ENCODE measurements around the gene MTERF4. TPM values are rescaled to one million over a fixed set of nuclear protein-coding genes. Genes with fewer than 3 reads are reported as not detected.

The MTERF4 gene
- total RNA-seq, 6 donors from 2014 or later, result 22.3 to 54.4 (median 25.4) TPM

DNA sequence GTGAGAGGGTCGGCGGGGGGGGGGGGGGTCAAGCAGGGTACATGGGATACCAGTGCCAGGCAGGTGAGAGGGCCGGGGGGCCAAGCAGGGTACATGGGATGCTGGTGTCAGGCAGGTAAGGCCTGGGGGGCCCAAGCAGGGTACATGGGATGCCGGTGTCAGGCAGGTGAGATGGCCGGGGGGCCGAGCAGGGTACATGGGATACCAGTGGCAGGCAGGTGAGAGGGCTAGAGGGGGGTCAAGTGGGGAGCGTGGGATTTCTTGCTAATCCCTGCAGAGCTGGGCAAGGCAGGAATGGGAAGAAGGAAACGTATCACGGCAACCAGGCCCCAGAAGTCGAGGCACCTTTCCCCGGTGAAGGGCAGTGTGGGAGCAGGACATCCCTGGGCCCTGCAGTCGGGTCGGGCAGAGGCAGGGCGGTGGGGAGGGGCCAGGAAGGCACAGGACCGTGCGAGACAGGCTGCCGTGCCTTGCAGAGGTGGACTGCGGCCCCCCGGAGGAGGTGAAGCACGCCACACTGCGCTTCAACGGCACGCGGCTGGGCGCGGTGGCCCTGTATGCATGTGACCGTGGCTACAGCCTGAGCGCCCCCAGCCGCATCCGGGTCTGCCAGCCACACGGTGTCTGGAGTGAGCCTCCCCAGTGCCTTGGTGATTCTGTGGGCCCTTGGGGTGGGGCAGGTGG is 49.3 kb downstream of the MTERF4 start:
- no peak overlapping the region for H3K27ac ChIP-seq
- no peaks in the 10 kb centered on the region for H3K4me1 ChIP-seq
- H3K9me3 ChIP-seq, result no peaks in the 10 kb centered on the region
- no peaks in the 10 kb centered on the region for H3K27me3 ChIP-seq
- H3K4me3 ChIP-seq, result no peak overlapping the region
- 89 to 94% methylated on average over 20 to 27 of the region's 31 CpGs for WGBS, 2 donors
- peaks cover 0 to 51% (median 35%) of the 10 kb centered on the region in 4 donors for H3K36me3 ChIP-seq
- peak; percentile 18 to 27 for ATAC-seq (ENCODE audit: low FRiP score in 2 of 2)
- no peak for TF ChIP-seq EP300 (IDR thresholded peaks at IDR 0.05)
- peak; percentile 20 to 81 for DNase-seq

DNA sequence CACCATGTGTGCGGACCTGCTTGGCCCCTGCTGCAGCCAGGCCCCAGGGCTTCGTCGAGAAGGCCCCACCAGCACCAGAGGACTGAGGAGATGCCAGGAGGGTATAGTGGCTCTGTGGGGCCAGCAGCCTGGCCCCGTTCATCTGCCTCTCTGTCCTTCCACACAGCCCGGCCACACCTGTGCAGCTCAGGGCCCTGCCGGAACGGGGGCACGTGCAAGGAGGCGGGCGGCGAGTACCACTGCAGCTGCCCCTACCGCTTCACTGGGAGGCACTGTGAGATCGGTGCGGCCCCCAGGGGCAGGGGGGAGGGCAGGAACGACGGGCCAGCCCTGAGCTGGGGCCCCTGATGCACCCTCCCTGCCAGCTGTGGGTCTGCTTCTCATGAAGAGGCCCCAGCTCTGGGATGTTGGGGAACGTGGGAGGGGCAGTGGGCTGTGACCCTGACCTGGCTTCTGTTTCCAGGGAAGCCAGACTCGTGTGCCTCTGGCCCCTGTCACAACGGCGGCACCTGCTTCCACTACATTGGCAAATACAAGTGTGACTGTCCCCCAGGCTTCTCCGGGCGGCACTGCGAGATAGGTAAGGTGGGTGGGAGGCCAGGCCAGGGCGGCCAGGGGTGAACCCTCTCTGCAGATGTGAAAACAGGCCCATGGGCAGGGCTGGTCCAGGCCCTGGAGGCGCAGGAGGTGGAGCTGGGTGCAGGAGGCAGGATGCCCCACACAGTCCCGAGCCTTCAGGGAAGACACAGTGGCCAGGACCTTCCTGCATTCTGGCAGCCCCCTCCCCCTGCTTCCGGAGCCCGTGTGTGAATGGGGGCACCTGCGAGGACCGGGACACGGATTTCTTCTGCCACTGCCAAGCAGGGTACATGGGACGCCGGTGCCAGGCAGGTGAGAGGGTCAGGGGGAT is 50.3 kb downstream of the MTERF4 start:
- TF ChIP-seq POLR2AphosphoS5 (IDR thresholded peaks at IDR 0.05), result no peak
- no peak for TF ChIP-seq POLR2A (IDR thresholded peaks at IDR 0.05)
- TF ChIP-seq, protein P1, sequence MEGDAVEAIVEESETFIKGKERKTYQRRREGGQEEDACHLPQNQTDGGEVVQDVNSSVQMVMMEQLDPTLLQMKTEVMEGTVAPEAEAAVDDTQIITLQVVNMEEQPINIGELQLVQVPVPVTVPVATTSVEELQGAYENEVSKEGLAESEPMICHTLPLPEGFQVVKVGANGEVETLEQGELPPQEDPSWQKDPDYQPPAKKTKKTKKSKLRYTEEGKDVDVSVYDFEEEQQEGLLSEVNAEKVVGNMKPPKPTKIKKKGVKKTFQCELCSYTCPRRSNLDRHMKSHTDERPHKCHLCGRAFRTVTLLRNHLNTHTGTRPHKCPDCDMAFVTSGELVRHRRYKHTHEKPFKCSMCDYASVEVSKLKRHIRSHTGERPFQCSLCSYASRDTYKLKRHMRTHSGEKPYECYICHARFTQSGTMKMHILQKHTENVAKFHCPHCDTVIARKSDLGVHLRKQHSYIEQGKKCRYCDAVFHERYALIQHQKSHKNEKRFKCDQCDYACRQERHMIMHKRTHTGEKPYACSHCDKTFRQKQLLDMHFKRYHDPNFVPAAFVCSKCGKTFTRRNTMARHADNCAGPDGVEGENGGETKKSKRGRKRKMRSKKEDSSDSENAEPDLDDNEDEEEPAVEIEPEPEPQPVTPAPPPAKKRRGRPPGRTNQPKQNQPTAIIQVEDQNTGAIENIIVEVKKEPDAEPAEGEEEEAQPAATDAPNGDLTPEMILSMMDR (IDR thresholded peaks at IDR 0.05), result no peak
- no peak for TF ChIP-seq EP300 (IDR thresholded peaks at IDR 0.05)
- Histone ChIP-seq H3K9me3 (no peaks in the 10 kb centered on the region), H3K4me3 (no peak overlapping the region), H3K27me3 (no peaks in the 10 kb centered on the region), H3K4me1 (no peaks in the 10 kb centered on the region), H3K36me3 (peaks cover 0 to 51% (median 35%) of the 10 kb centered on the region in 4 donors), H3K27ac (no peak overlapping the region)
- 95 to 96% methylated on average over 12 to 31 of the region's 33 CpGs for WGBS, 2 donors
- no peak for ATAC-seq (ENCODE audit: low FRiP score in 2 of 2)
- DNase-seq, result peak; percentile 14 to 67

DNA sequence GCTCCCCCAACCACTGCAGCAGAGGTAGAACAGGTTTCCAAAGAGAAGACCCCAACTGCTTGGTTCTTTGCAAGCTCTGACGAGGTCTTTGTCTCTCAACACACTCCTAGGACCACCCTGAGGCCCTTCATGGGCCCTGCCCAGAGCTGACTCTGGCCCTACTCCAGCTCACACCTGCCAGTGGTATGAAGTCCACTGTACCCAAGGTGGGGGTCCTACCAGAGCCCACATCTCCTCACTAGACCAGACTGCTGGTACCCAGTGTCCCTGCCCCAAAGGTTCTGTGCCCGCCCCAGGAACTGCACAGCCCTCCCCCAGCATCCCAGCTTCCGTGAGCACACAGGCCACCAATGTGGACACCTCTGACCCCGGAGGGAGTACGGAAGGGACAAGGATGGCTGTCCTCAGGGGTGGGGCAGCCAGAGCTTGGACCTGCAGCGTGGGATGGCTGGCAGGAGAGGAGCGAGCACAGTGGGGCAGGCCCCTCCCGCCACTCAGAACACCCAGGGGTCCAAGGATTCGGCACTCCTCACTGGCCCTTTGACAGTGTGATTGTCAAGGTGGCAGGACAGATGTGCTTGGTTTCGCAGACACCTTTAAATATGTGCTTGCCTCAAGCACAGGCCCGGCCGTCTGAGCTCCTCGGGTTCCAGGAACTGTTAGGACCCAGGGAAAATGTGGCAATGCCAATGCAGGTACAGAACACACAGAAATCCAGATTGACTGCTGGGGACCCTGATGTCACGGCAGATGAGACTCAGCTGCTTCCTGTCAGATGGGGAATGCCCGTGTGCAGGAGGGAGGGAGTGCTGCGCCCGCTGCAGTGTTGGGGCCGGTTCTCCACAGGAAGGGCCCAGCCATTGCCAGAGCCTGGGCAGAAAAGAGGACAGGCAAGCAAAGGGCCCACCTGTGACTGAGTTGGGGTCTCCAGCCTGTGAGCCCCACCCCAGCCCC is 51.2 kb downstream of the MTERF4 start:
- peaks cover 0 to 51% (median 35%) of the 10 kb centered on the region in 4 donors for H3K36me3 ChIP-seq

DNA sequence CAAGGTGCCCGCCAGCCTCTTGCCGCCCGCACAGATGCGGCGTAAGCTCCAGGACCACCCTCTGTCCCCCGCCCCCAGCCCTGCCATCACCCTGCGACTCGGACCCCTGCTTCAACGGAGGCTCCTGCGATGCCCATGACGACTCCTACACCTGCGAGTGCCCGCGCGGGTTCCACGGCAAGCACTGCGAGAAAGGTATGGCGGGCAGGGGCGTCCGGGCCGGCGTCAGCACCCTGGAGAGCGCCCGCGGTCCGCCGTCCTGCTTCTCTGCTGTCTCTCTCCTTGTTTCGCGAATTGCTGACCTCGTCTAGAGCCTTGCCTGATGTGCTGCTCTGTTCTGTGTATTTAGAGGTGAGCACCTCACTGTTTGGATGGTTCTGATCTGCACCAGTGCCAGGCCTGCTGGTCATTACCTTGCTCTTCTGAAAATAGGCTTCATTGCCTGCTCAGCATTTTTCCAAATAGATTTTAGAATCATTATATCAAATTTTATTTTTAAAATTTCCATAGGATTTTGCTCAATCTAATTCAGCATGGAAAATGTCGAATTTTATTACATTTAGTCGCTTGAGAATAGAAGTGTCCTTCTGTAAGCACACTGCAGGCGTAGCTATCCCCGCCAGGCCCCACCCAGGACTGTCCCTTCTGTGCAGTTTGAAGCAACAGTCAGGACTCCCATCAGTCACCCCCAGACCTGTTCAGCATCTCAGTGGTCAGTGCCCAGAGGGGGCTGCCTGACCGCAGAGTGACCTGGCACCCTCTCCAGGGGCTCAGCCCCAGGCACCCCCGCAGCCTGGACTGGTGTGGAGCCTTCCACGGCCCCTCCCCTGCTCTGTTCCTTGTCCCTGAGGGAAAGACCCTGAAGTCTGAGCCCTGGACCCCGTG is 52.1 kb downstream of the MTERF4 start:
- 78 to 86% methylated on average over 29 to 37 of the region's 38 CpGs for WGBS, 2 donors
- DNase-seq (peak; percentile 16 to 81), ATAC-seq (ENCODE audit: low FRiP score in 2 of 2) (peak in 1 of 2 donors; percentile 31)
- TF ChIP-seq POLR2A (IDR thresholded peaks at IDR 0.05) (no peak), POLR2AphosphoS5 (IDR thresholded peaks at IDR 0.05) (no peak), EP300 (IDR thresholded peaks at IDR 0.05) (no peak)
- TF ChIP-seq, protein P1 (IDR thresholded peaks at IDR 0.05), result no peak
- no peak overlapping the region for H3K27ac ChIP-seq
- H3K4me3 ChIP-seq, result no peak overlapping the region
- H3K27me3 ChIP-seq, result no peaks in the 10 kb centered on the region
- peaks cover 0 to 51% (median 35%) of the 10 kb centered on the region in 4 donors for H3K36me3 ChIP-seq
- H3K4me1 ChIP-seq, result no peaks in the 10 kb centered on the region
- no peaks in the 10 kb centered on the region for H3K9me3 ChIP-seq

More for the DNA sequence above, 51.2 kb downstream of the MTERF4 start:
- ATAC-seq (ENCODE audit: low FRiP score in 2 of 2) (no peak), DNase-seq (peak in 1 of 2 donors; percentile 16)
- H3K27me3 ChIP-seq, result no peaks in the 10 kb centered on the region
- H3K9me3 ChIP-seq, result no peaks in the 10 kb centered on the region
- no peak overlapping the region for H3K4me3 ChIP-seq
- H3K4me1 ChIP-seq, result no peaks in the 10 kb centered on the region
- no peak for TF ChIP-seq EP300 (IDR thresholded peaks at IDR 0.05)
- no peak for TF ChIP-seq POLR2AphosphoS5 (IDR thresholded peaks at IDR 0.05)
- TF ChIP-seq, protein P1 (IDR thresholded peaks at IDR 0.05), result no peak
- TF ChIP-seq POLR2A (IDR thresholded peaks at IDR 0.05), result no peak
- H3K27ac ChIP-seq, result no peak overlapping the region
- WGBS, 2 donors, result 85 to 88% methylated on average over 13 to 18 of the region's 18 CpGs
